22Rv1 (cell line): ENCODE results near the gene YWHAG.

ENCODE experiments used
- CTCF ChIP-seq: fragments of 450-650 bp; IDR thresholded peaks from 2 replicates; pipeline ENCODE4 v1.5.1; 2017; ENCODE audit warnings: mild to moderate bottlenecking
- ZFX ChIP-seq: fragments of 450-650 bp; IDR thresholded peaks from 2 replicates; pipeline ENCODE4 v1.6.1; 2017; ENCODE audit warnings: antibody characterized with exemption, borderline replicate concordance

DNA sequence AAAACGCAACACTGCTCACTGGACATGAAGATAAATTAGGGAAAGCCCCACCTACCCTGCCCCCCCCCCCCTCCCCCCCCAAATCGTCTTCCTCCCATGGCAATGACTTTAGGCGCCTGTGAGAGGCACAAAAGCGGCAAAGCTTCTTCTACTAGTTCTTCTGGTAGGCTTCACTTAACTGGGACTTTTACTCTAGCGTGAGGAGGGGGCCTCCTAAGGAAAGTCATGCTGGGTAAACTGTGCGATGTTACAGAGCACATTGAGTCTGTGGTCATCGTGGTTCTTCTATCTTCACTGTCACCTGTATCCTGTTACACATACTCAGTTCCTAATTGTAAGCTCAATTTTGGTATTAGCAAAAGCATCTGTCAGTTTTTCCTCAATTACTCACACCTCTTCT lies 31.2 kb downstream of the YWHAG start:
- no peak for TF ChIP-seq CTCF
- TF ChIP-seq ZFX: no peak
